ENCODE measurements around the gene ZBTB6.
"Not testable (repeated sequence)": the region's sequence is repeated elsewhere in the genome, so short reads cannot be mapped to it uniquely, and the experiment has no call there.

ZBTB6 gene

GRCh38 chr9:122888480-122888879 lies 24.6 kb downstream of the ZBTB6 start:
- no peak for TF ChIP-seq SP1 (IDR thresholded peaks at IDR 0.05)
- TF ChIP-seq TARDBP (IDR thresholded peaks at IDR 0.05), result no peak
- TF ChIP-seq NFRKB (IDR thresholded peaks at IDR 0.05), result no peak
- no peak for TF ChIP-seq BHLHE40 (IDR thresholded peaks at IDR 0.05; ENCODE audit: borderline replicate concordance)
- no peak for TF ChIP-seq CTBP1 (IDR thresholded peaks at IDR 0.05; ENCODE audit: borderline replicate concordance)
- TF ChIP-seq FOXM1 (IDR thresholded peaks at IDR 0.05; ENCODE audit: borderline replicate concordance), result no peak
- TF ChIP-seq LEF1 (IDR thresholded peaks at IDR 0.05; ENCODE audit: borderline replicate concordance), result no peak
- no peak for TF ChIP-seq HDGF (IDR thresholded peaks at IDR 0.05; ENCODE audit: borderline replicate concordance)
- TF ChIP-seq FOXK2 (IDR thresholded peaks at IDR 0.05), result no peak
- no peak for TF ChIP-seq ARNT (IDR thresholded peaks at IDR 0.05)
- TF ChIP-seq L3MBTL2 (conservative IDR thresholded peaks at IDR 0.05), result no peak
- no peak for TF ChIP-seq SUZ12 (IDR thresholded peaks at IDR 0.05)
- TF ChIP-seq PKNOX1 (IDR thresholded peaks at IDR 0.05), result no peak
- no peak for TF ChIP-seq FOXA1 (IDR thresholded peaks at IDR 0.05)
- TF ChIP-seq ELF4 (IDR thresholded peaks at IDR 0.05), result no peak
- POLR2A ChIA-PET, result no interaction called here
- CTCF ChIA-PET, result no interaction called here
- no peak for DNase-seq (ENCODE audit: extremely low spot score)

- TF ChIP-seq LEF1 (IDR thresholded peaks at IDR 0.05; ENCODE audit: borderline replicate concordance) (no peak), SUZ12 (IDR thresholded peaks at IDR 0.05) (no peak), L3MBTL2 (conservative IDR thresholded peaks at IDR 0.05) (no peak), CTBP1 (IDR thresholded peaks at IDR 0.05; ENCODE audit: borderline replicate concordance) (no peak), PKNOX1 (IDR thresholded peaks at IDR 0.05) (no peak), ARNT (IDR thresholded peaks at IDR 0.05) (no peak), ZNF384 (IDR thresholded peaks at IDR 0.05) (no peak), NFRKB (IDR thresholded peaks at IDR 0.05) (no peak), HDGF (IDR thresholded peaks at IDR 0.05; ENCODE audit: borderline replicate concordance) (no peak), TARDBP (IDR thresholded peaks at IDR 0.05) (no peak), FOXM1 (IDR thresholded peaks at IDR 0.05; ENCODE audit: borderline replicate concordance) (no peak), FOXK2 (IDR thresholded peaks at IDR 0.05) (no peak), BHLHE40 (IDR thresholded peaks at IDR 0.05; ENCODE audit: borderline replicate concordance) (no peak), ELF4 (IDR thresholded peaks at IDR 0.05) (no peak), SP1 (IDR thresholded peaks at IDR 0.05) (no peak), FOXA1 (IDR thresholded peaks at IDR 0.05) (no peak)
- no peak for DNase-seq (ENCODE audit: extremely low spot score)
- ChIA-PET POLR2A (no interaction called here), CTCF (no interaction called here)
Observed at GRCh38 chr9:122883125-122883524, 30.0 kb downstream of the ZBTB6 start.

- CTCF ChIA-PET, result no interaction called here
- TF ChIP-seq SP1 (IDR thresholded peaks at IDR 0.05), result no peak
- POLR2A ChIA-PET, result no interaction called here
- no peak for DNase-seq (ENCODE audit: extremely low spot score)
Observed at GRCh38 chr9:122879443-122879842, 33.7 kb downstream of the ZBTB6 start.

- CTCF ChIA-PET, result no interaction called here
- no peak for DNase-seq (ENCODE audit: extremely low spot score)
- TF ChIP-seq CTBP1 (IDR thresholded peaks at IDR 0.05; ENCODE audit: borderline replicate concordance) (no peak), LEF1 (IDR thresholded peaks at IDR 0.05; ENCODE audit: borderline replicate concordance) (no peak), TARDBP (IDR thresholded peaks at IDR 0.05) (no peak), FOXK2 (IDR thresholded peaks at IDR 0.05) (no peak)
- POLR2A ChIA-PET, result no interaction called here
Observed at GRCh38 chr9:122875523-122875922, 37.6 kb downstream of the ZBTB6 start.

- DNase-seq (ENCODE audit: extremely low spot score); CTCF ChIA-PET; POLR2A ChIA-PET: not testable (repeated sequence)
Observed at GRCh38 chr9:122867276-122867675, 45.8 kb downstream of the ZBTB6 start.

GRCh38 chr9:122866079-122866478 lies 47.0 kb downstream of the ZBTB6 start:
- DNase-seq (ENCODE audit: extremely low spot score), result no peak
- TF ChIP-seq BHLHE40 (IDR thresholded peaks at IDR 0.05; ENCODE audit: borderline replicate concordance), result no peak
- TF ChIP-seq ZNF384 (IDR thresholded peaks at IDR 0.05), result no peak
- no peak for TF ChIP-seq LEF1 (IDR thresholded peaks at IDR 0.05; ENCODE audit: borderline replicate concordance)
- TF ChIP-seq ELF4 (IDR thresholded peaks at IDR 0.05), result no peak
- TF ChIP-seq HDGF (IDR thresholded peaks at IDR 0.05; ENCODE audit: borderline replicate concordance), result no peak
- ChIA-PET CTCF (no interaction called here), POLR2A (no interaction called here)

- ChIA-PET CTCF (no interaction called here), POLR2A (interaction anchor here (0.6 kb wide), 1 partner anchor 76 kb away, joined by 3 read pairs; no protein-coding TSS in a partner anchor)
Observed at GRCh38 chr9:122865300-122865699, 47.8 kb downstream of the ZBTB6 start.

More at GRCh38 chr9:122865300-122865699, 47.8 kb downstream of the ZBTB6 start:
- DNase-seq (ENCODE audit: extremely low spot score), result no peak
- TF ChIP-seq SUZ12 (IDR thresholded peaks at IDR 0.05) (no peak), PKNOX1 (IDR thresholded peaks at IDR 0.05) (no peak), LEF1 (IDR thresholded peaks at IDR 0.05; ENCODE audit: borderline replicate concordance) (no peak), BHLHE40 (IDR thresholded peaks at IDR 0.05; ENCODE audit: borderline replicate concordance) (no peak), FOXK2 (IDR thresholded peaks at IDR 0.05) (no peak), NFRKB (IDR thresholded peaks at IDR 0.05) (no peak), L3MBTL2 (conservative IDR thresholded peaks at IDR 0.05) (no peak)
